Measurements from ENCODE around the gene IL4R.
"Not testable (repeated sequence)": the region's sequence is repeated elsewhere in the genome, so short reads cannot be mapped to it uniquely, and the experiment has no call there.

IL4R gene

DNA sequence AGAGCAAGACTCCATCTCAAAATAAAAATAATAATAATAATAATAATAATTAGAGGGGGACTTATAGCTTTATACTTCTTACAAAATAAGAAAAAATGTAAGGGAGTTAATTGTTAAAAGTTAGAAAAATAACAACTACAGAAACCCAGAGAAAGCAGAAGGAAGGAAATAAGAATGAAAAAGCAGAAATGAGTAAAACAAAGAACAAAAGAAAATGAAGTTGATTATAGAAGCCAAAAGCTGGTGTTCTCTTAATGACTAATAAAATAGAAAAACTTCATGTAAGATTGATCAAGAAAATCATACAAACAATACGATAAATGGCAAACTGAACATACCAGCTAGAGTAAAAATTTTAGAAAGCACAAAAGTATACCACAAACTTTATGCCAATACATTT lies 38.4 kb upstream of the IL4R start:
- Histone ChIP-seq H3K36me3 (ENCODE audit: insufficient read depth, low read length) (no peaks in the 10 kb centered on the region), H2AFZ (ENCODE audit: low read depth, low read length) (no peak overlapping the region), H3K4me1 (ENCODE audit: insufficient read depth, low read length) (no peaks in the 10 kb centered on the region), H3K4me3 (ENCODE audit: low read length) (no peak overlapping the region), H3K27me3 (ENCODE audit: insufficient read depth, low read length) (no peaks in the 10 kb centered on the region), H3K9me3 (ENCODE audit: low read length) (no peaks in the 10 kb centered on the region)

DNA sequence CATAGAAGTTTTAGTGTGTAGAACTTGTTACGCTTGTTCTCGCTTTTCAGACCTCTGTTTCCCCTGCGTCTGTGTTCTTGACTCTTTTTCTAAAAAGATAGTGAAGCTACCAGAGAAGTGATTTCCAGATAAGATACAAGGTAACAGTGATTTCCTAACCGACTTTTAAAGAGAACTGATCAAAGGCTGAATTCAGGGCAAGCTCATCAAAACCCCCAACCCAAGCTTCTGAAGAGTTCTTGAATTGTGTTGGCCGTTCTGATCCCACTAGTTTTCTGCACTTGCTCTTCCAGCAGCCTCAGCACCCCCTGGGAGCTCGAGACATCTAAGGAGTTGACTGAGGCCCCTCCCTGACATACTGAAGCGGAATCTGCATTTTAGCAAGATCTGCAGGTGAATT lies 32.5 kb upstream of the IL4R start:
- Histone ChIP-seq H3K36me3 (ENCODE audit: insufficient read depth, low read length) (no peaks in the 10 kb centered on the region), H3K4me1 (ENCODE audit: insufficient read depth, low read length) (no peaks in the 10 kb centered on the region), H3K4me3 (ENCODE audit: low read length) (no peak overlapping the region), H2AFZ (ENCODE audit: low read depth, low read length) (no peak overlapping the region), H3K27me3 (ENCODE audit: insufficient read depth, low read length) (no peaks in the 10 kb centered on the region), H3K9me3 (ENCODE audit: low read length) (no peaks in the 10 kb centered on the region)

DNA sequence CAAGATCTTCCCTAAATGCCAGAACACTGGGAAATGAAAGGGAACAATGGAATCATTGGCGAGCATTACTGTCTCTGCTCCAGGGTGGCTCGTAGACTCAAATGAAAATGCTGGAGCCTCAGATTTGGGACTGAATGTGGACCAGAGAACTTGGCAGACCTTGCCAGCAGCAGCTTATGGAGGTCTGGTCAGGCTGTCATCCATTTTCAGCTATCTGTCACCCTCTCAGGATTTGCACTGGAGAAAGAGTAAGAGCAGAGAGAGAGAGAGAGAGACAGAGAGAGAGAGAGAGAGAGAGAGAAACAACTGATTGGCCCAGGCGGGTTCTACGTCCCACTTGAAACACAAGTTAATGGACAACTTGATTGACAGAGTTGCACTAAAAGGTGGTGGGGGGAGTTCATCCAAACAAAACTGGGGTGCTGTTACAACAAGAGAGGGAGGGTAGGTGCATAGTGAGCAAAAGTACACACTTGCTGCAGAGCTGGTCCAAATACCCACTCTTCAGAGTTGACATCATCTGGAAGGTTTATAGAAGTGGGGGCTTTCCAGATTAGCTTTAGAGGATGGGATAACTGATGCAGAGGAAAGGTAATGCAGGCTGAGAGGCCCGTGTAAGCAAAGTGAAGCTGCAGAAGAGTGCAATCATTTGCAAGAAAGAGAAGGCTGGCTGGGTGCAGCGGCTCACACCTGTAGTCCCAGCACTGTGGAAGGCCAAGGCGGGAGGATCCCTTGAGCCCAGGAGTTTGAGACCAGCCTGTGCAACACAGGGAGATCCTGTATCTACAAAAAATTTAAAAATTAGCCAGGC lies 28.7 kb upstream of the IL4R start:
- Histone ChIP-seq H2AFZ (ENCODE audit: low read depth, low read length) (no peak overlapping the region), H3K4me3 (ENCODE audit: low read length) (no peak overlapping the region), H3K4me1 (ENCODE audit: insufficient read depth, low read length) (no peaks in the 10 kb centered on the region), H3K36me3 (ENCODE audit: insufficient read depth, low read length) (no peaks in the 10 kb centered on the region), H3K27me3 (ENCODE audit: insufficient read depth, low read length) (no peaks in the 10 kb centered on the region), H3K9me3 (ENCODE audit: low read length) (no peaks in the 10 kb centered on the region)

DNA sequence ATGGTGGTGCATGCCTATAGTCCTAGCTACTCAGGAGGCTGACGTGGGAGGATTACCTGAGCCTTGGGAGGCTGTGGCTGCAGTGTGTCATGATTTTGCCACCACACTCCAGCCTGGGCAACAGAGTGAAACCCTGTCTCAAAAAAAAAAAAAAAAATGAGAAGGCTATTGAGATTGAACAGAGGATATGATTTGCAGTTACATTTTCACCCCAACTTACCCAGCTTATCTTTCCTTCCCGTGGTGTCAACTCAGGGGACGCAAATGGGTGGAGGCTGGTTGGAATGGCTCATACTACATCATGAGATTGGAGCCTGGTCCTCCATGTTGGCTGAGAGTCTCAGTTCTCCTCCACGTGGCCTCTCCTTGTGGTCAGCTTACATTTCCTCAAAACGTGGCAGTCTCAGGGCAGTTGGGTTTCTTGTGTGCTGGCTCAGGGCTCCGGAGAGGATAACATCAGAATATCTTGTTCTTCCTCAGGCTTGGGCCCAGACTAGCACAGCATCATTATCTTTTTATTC lies 28.0 kb upstream of the IL4R start:
- H3K4me3 ChIP-seq (ENCODE audit: low read length): no peak overlapping the region
- no peaks in the 10 kb centered on the region for H3K27me3 ChIP-seq (ENCODE audit: insufficient read depth, low read length)
- H3K36me3 ChIP-seq (ENCODE audit: insufficient read depth, low read length): no peaks in the 10 kb centered on the region
- H2AFZ ChIP-seq (ENCODE audit: low read depth, low read length): no peak overlapping the region
- H3K4me1 ChIP-seq (ENCODE audit: insufficient read depth, low read length): no peaks in the 10 kb centered on the region
- no peaks in the 10 kb centered on the region for H3K9me3 ChIP-seq (ENCODE audit: low read length)

DNA sequence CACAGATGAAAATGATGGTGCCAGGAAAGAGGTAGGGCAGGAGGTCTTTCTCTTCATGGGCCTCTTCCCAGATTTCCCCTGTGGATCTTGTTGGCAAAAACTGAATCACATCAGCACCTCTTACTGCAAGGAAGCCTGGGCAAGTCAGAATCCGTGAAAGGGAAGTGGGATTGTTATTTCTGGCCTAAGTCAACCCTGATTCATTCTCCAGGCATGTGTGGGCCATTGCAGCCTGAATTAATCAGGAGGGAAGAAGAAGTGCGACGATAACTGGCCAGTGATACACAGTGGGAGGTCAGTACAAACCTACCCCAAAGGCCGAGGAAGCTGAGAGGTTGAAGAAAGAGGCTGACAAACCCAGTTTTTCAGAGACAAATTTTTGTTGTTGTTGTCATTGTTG lies 27.3 kb upstream of the IL4R start:
- Histone ChIP-seq H3K36me3 (ENCODE audit: insufficient read depth, low read length) (no peaks in the 10 kb centered on the region), H3K4me3 (ENCODE audit: low read length) (no peak overlapping the region), H3K4me1 (ENCODE audit: insufficient read depth, low read length) (no peaks in the 10 kb centered on the region), H3K27me3 (ENCODE audit: insufficient read depth, low read length) (no peaks in the 10 kb centered on the region), H2AFZ (ENCODE audit: low read depth, low read length) (no peak overlapping the region), H3K9me3 (ENCODE audit: low read length) (no peaks in the 10 kb centered on the region)

DNA sequence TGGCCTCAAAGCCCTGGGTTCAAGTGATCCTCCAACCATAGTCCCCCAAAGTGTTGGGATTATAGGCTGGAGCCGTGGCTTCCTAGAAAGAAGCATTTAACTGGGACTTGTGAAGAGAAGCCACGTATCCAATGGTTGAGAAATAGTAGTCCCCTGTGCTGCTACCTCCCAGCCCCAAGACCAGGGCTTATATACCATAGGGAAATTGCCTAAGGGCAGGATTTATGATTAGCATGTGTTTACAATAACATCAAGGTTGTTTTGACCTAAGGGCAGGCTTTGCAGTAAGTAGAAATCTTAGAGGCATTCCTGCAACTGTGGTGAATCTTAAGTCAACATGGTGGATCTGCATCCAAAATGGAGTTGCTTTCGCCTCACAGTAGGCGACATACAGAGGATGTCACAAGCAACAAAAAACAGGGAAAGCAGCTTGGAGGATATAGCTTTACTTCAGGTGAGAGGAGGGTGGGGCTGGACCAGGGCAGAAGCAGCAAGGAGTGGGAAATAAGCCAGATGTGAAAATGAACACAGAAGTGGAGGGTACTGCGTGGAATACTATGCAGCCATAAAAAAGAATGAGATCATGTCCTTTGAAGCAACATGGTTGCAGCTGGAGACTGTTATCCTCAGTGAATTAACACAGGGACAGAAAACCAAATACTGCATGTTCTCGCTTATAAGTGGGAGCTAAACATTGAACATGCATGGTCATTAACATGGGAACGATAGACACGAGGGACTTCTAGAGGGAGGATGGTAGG lies 26.5 kb upstream of the IL4R start:
- Histone ChIP-seq H3K36me3 (ENCODE audit: insufficient read depth, low read length) (no peaks in the 10 kb centered on the region), H3K4me1 (ENCODE audit: insufficient read depth, low read length) (no peaks in the 10 kb centered on the region), H3K27me3 (ENCODE audit: insufficient read depth, low read length) (no peaks in the 10 kb centered on the region), H3K9me3 (ENCODE audit: low read length) (no peaks in the 10 kb centered on the region), H3K4me3 (ENCODE audit: low read length) (no peak overlapping the region), H2AFZ (ENCODE audit: low read depth, low read length) (no peak overlapping the region)

DNA sequence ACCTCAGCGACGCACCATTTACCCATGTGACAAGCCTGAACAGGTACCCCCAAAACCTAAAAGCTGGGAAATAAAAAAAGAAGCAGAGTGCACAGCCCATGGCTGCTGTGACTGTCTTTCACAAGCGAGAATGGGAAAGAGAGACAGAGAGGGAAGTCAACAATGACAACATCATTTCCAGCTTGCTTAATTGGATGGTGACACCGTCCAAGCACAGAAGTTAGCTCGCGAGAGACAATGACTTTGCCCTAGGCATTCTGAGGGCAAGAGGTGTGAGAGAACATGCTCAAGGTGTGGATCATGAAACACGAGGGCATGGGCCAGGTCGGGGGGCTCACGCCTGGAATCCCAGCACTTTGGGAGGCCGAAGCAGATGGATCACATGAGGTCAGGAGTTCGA lies 25.9 kb upstream of the IL4R start:
- H3K9me3 ChIP-seq (ENCODE audit: low read length): no peaks in the 10 kb centered on the region
- no peaks in the 10 kb centered on the region for H3K27me3 ChIP-seq (ENCODE audit: insufficient read depth, low read length)
- H2AFZ ChIP-seq (ENCODE audit: low read depth, low read length): no peak overlapping the region
- no peaks in the 10 kb centered on the region for H3K36me3 ChIP-seq (ENCODE audit: insufficient read depth, low read length)
- no peaks in the 10 kb centered on the region for H3K4me1 ChIP-seq (ENCODE audit: insufficient read depth, low read length)
- no peak overlapping the region for H3K4me3 ChIP-seq (ENCODE audit: low read length)

DNA sequence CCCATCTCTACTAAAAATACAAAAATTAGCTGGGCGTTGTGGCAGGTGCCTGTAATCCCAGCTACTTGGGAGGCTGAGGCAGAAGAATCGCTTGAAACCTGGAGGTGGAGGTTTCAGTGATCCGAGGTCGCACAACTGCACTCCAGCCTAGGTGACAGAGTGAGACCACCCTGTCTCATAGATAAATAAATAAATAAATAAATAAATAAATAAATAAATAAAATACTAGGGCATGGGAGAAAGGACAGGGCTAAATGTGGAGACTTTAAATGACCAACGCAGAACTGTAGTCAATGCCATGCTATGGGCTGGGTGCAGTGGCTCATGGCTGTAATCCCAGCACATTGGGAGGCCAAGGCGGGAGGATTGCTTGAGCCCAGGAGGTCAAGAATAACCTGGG lies 25.5 kb upstream of the IL4R start:
- H3K36me3 ChIP-seq (ENCODE audit: insufficient read depth, low read length); H2AFZ ChIP-seq (ENCODE audit: low read depth, low read length); H3K4me1 ChIP-seq (ENCODE audit: insufficient read depth, low read length); H3K9me3 ChIP-seq (ENCODE audit: low read length); H3K4me3 ChIP-seq (ENCODE audit: low read length); H3K27me3 ChIP-seq (ENCODE audit: insufficient read depth, low read length): not testable (repeated sequence)

DNA sequence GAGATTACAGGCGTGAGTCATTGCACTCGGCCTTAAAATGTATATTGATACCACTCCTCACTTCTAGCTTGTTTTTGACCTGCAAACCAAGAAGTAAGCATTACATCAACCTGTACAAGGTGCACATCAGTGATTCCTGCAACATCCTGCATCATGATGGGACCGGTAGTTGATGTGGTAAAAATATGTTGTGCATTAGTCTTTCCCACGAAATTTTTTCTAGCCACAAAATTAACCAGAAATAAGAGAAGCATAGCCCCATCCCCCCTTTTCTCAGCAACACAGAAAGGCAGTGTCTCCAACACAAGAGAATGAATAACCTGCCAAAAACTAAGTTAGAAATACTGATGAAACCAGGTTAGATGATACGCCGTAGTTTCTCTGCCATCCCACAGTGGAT lies 24.1 kb upstream of the IL4R start:
- no peaks in the 10 kb centered on the region for H3K9me3 ChIP-seq (ENCODE audit: low read length)

DNA sequence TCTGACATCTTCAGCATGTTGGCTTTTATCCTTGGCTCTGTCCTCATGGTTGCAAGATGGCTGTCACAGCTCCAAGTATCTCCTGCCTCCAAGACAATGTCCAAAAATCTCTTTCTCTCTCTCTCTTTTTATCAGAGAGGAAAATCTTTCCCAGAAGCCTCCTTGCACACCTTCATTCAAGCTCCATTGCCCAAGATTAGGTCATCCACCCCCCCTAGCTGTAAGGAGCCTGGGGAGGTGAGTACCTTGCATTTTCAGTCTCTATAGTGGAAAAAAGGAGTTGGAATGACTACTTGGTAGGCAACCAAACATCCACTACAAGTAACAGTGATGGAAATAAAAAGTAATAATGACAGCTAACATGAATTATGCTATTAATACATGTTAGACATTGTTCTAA lies 23.2 kb upstream of the IL4R start:
- no peaks in the 10 kb centered on the region for H3K4me1 ChIP-seq (ENCODE audit: insufficient read depth, low read length)
- H3K9me3 ChIP-seq (ENCODE audit: low read length): no peaks in the 10 kb centered on the region
- H3K4me3 ChIP-seq (ENCODE audit: low read length): no peak overlapping the region
- H3K36me3 ChIP-seq (ENCODE audit: insufficient read depth, low read length): no peaks in the 10 kb centered on the region
- H3K27me3 ChIP-seq (ENCODE audit: insufficient read depth, low read length): no peaks in the 10 kb centered on the region
- H2AFZ ChIP-seq (ENCODE audit: low read depth, low read length): no peak overlapping the region

More for the DNA sequence above, 24.1 kb upstream of the IL4R start:
- H3K4me1 ChIP-seq (ENCODE audit: insufficient read depth, low read length): no peaks in the 10 kb centered on the region
- H2AFZ ChIP-seq (ENCODE audit: low read depth, low read length): no peak overlapping the region
- no peaks in the 10 kb centered on the region for H3K36me3 ChIP-seq (ENCODE audit: insufficient read depth, low read length)
- H3K27me3 ChIP-seq (ENCODE audit: insufficient read depth, low read length): no peaks in the 10 kb centered on the region
- H3K4me3 ChIP-seq (ENCODE audit: low read length): no peak overlapping the region

DNA sequence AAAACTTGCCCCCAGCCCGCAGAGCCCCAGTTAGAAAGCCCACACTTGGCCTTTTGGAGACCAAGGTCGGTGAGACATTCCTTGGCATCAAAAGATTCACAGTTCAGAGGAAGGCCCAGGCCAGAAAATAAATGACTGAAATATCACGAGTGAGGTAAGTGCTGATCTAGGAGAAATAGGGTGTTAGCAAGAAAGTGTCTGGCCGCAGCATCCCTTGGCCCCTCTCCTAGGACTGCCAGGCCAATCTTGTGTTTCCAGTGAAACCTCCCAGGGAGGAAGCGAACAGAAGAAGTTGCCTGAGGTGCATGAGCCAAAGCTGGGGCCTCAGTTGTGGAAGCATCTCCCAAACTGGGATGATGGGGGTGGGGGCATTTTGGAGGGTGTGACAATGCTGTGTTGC lies 22.7 kb upstream of the IL4R start:
- no peak overlapping the region for H3K4me3 ChIP-seq (ENCODE audit: low read length)

DNA sequence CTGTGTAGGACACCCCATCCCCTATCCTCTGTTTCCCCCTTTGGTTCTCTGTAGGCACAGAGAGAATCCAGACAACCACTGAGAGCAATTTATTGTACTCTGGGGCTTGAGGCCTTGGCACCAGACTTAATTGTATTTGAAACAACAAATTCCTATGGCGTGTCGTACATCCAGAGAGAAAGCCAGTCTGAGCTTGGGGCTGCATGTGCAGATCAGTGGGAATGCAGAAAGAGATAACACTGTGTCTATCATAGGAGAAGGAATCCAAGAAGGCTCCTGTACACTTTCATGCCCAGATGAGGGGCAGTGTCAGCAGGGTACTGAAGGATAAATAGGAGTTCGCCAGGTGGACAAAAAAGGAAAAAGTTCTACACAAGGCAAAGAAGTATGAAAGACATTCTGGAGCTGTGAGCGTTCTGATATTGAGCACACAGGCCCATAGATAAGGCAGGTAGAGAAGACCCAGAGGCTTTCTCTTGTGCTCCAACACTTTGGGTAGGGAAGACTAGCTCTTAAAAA lies 22.0 kb upstream of the IL4R start:
- no peaks in the 10 kb centered on the region for H3K36me3 ChIP-seq (ENCODE audit: insufficient read depth, low read length)
- no peaks in the 10 kb centered on the region for H3K4me1 ChIP-seq (ENCODE audit: insufficient read depth, low read length)
- H3K27me3 ChIP-seq (ENCODE audit: insufficient read depth, low read length): no peaks in the 10 kb centered on the region
- no peak overlapping the region for H3K4me3 ChIP-seq (ENCODE audit: low read length)
- H3K9me3 ChIP-seq (ENCODE audit: low read length): no peaks in the 10 kb centered on the region
- no peak overlapping the region for H2AFZ ChIP-seq (ENCODE audit: low read depth, low read length)

More for the DNA sequence above, 22.7 kb upstream of the IL4R start:
- H3K36me3 ChIP-seq (ENCODE audit: insufficient read depth, low read length): no peaks in the 10 kb centered on the region
- no peaks in the 10 kb centered on the region for H3K9me3 ChIP-seq (ENCODE audit: low read length)
- no peak overlapping the region for H2AFZ ChIP-seq (ENCODE audit: low read depth, low read length)
- no peaks in the 10 kb centered on the region for H3K27me3 ChIP-seq (ENCODE audit: insufficient read depth, low read length)
- no peaks in the 10 kb centered on the region for H3K4me1 ChIP-seq (ENCODE audit: insufficient read depth, low read length)

DNA sequence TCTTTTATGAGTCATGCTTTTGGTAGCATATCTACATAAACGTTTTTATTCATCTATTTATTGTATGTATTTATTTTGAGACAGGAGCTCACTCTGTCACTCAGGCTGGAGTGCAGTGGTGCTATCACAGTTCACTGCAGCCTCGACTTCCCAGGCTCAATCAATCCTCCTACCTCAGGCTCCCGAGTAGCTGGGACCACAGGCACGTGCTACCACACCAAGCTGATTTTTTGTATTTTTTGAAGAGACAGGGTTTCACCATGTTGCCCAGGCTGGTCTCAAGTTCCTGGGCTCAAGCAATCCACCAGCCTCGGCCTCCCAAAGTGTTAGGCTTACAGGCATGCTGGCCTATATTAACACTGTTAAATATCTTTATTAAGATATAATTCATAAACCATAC lies 20.4 kb upstream of the IL4R start:
- Histone ChIP-seq H3K4me1 (ENCODE audit: insufficient read depth, low read length) (no peaks in the 10 kb centered on the region), H2AFZ (ENCODE audit: low read depth, low read length) (no peak overlapping the region), H3K9me3 (ENCODE audit: low read length) (no peaks in the 10 kb centered on the region), H3K36me3 (ENCODE audit: insufficient read depth, low read length) (no peaks in the 10 kb centered on the region), H3K27me3 (ENCODE audit: insufficient read depth, low read length) (no peaks in the 10 kb centered on the region), H3K4me3 (ENCODE audit: low read length) (no peak overlapping the region)

Measured in neuron (in vitro differentiated cells).